ENCODE data around the gene COG7. TPM values are rescaled to one million over a fixed set of nuclear protein-coding genes. Genes with fewer than 3 reads are reported as not detected.

The COG7 gene
- total RNA-seq, 5 donors from 2014 or later (not counting 1 experiment from before 2014, with no cell fraction given): 15.8 to 23.2 (median 22.4) TPM

- Histone ChIP-seq H3K27me3 (replicated peaks in 1 of 2; ENCODE audit: control insufficient read depth in 2 of 2, extremely low read depth in 1 of 2, insufficient read depth in 2 of 2, low read length in 1 of 2) (peaks cover 0 to 12% of the 10 kb centered on the region in 2 experiments), H3K36me3 (ENCODE audit: control insufficient read depth in 2 of 2, extremely low read depth in 1 of 2, insufficient read depth in 1 of 2, low read length in 1 of 2) (no peaks in the 10 kb centered on the region), H3K27ac (ENCODE audit: low read length) (no peak overlapping the region), H3K4me1 (ENCODE audit: control insufficient read depth in 1 of 2, extremely low read depth in 1 of 2, insufficient read depth in 2 of 2, low read length in 2 of 2) (no peaks in the 10 kb centered on the region), H3K9me3 (no peaks in the 10 kb centered on the region), H3K4me3 (ENCODE audit: control insufficient read depth in 1 of 2, extremely low read depth in 1 of 2, low read length in 1 of 2) (no peak overlapping the region)
- H3K4me1 Mint-ChIP-seq: no peaks in the 10 kb centered on the region
- DNase-seq: no peak
- no peaks in the 10 kb centered on the region for H3K36me3 Mint-ChIP-seq
- no peak overlapping the region for H3K4me3 Mint-ChIP-seq
- no peak overlapping the region for H3K27ac Mint-ChIP-seq
- ATAC-seq (replicated peaks in 1 of 4): no peak
- peaks cover 0 to 6% (median 3%) of the 10 kb centered on the region in 3 donors for H3K9me3 Mint-ChIP-seq
- ChIA-PET CTCF (no interaction called here), POLR2A (no interaction called here)
- peaks cover 5 to 12% of the 10 kb centered on the region in 2 donors for H3K27me3 Mint-ChIP-seq
- WGBS (ENCODE audit: insufficient coverage): 51% methylated on average over 14 of the region's 18 CpGs
Measured at GRCh38 chr16:23348579-23349469, 104.2 kb downstream of the COG7 start.

DNA sequence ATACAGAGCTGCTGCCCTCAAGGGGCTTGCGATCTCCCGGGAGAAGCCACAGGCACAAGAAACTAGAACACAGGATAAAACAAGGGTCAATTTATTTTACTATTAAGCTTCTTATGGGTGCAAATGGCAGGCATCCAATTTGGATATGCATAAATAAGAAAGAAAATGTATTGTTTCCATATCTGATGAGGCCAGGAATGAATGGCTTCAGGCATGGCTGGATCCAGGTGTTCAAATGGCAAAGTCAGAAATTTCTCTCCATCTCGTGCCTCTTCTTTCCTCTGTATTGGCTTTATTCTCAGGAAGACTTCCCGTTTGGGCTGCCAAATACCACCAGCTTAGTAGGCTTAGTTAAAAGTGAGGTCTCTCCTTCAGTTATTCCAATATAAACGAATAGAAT lies 107.8 kb downstream of the COG7 start:
- Mint-ChIP-seq H3K27ac (no peak overlapping the region), H3K27me3 (peaks cover 15 to 19% of the 10 kb centered on the region in 2 donors), H3K4me3 (no peak overlapping the region), H3K36me3 (no peaks in the 10 kb centered on the region), H3K9me3 (no peaks in the 10 kb centered on the region), H3K4me1 (no peaks in the 10 kb centered on the region)
- Histone ChIP-seq H3K9me3 (no peaks in the 10 kb centered on the region), H3K27me3 (replicated peaks in 1 of 2; ENCODE audit: control insufficient read depth in 2 of 2, extremely low read depth in 1 of 2, insufficient read depth in 2 of 2, low read length in 1 of 2) (peaks cover 0 to 12% of the 10 kb centered on the region in 2 experiments), H3K4me1 (ENCODE audit: control insufficient read depth in 1 of 2, extremely low read depth in 1 of 2, insufficient read depth in 2 of 2, low read length in 2 of 2) (no peaks in the 10 kb centered on the region), H3K4me3 (ENCODE audit: control insufficient read depth in 1 of 2, extremely low read depth in 1 of 2, low read length in 1 of 2) (no peak overlapping the region), H3K36me3 (ENCODE audit: control insufficient read depth in 2 of 2, extremely low read depth in 1 of 2, insufficient read depth in 1 of 2, low read length in 1 of 2) (no peaks in the 10 kb centered on the region), H3K27ac (ENCODE audit: low read length) (no peak overlapping the region)
- DNase-seq (no peak), ATAC-seq (replicated peaks in 1 of 4) (no peak)
- no CpG with 5 or more reads among the region's 5 CpGs for WGBS (ENCODE audit: insufficient coverage)
- CTCF ChIA-PET: no interaction called here
- POLR2A ChIA-PET: no interaction called here

DNA sequence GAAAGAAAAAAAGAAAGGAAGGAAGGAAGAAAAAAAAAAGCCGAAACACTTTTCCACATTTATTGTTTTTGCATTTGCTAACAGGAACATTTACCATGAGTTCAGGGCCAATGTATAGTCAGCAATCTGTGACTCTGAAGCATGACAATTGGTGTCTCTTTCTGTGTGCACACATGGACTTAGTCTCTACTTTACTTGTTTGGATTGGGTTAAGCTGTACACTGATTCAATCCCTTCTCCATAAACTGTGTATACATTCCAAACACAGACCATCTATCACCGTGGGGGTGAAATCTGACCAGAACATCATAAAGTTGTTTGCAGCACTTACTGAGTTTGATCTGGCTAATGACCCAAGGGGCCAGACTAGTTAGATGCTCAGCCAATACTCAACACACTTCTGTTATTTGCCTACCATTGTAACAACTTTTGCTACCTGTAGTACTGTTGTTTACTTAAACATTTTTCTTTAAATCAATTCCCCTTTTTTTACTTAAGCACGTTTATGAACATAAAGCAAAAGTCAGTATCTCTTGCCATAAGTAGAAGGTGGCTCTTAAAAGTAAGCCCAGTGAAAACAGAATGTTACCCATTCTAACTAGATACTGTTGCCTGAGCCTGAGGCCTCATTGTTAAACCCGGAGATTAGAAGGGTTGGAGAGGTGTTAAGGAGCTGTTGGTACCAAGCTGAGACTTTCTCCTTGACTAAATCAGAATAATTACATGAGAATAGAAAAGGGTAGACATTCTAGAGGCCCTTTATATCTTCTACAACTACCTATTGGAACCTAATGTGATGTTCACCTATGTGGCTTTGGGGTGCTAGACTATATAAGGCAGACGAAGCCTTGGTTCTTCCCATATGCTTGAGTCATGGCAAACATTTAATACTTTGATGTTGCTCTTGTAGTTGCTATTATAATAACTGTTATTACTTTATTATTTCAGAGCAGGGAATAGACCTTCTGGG lies 109.1 kb downstream of the COG7 start:
- peaks cover 0 to 12% of the 10 kb centered on the region in 2 experiments for H3K27me3 ChIP-seq (replicated peaks in 1 of 2; ENCODE audit: control insufficient read depth in 2 of 2, extremely low read depth in 1 of 2, insufficient read depth in 2 of 2, low read length in 1 of 2)
- no peak overlapping the region for H3K27ac ChIP-seq (ENCODE audit: low read length)
- ATAC-seq (replicated peaks in 1 of 4): no peak
- no peaks in the 10 kb centered on the region for H3K36me3 ChIP-seq (ENCODE audit: control insufficient read depth in 2 of 2, extremely low read depth in 1 of 2, insufficient read depth in 1 of 2, low read length in 1 of 2)
- WGBS (ENCODE audit: insufficient coverage): 100% methylated on average over 1 of the region's 5 CpGs
- no peak for DNase-seq
- Mint-ChIP-seq H3K4me1 (no peaks in the 10 kb centered on the region), H3K9me3 (no peaks in the 10 kb centered on the region), H3K4me3 (no peak overlapping the region), H3K36me3 (no peaks in the 10 kb centered on the region), H3K27me3 (peaks cover 11 to 22% of the 10 kb centered on the region in 2 donors), H3K27ac (no peak overlapping the region)
- H3K4me3 ChIP-seq (ENCODE audit: control insufficient read depth in 1 of 2, extremely low read depth in 1 of 2, low read length in 1 of 2): no peak overlapping the region
- POLR2A ChIA-PET: no interaction called here
- CTCF ChIA-PET: no interaction called here
- H3K9me3 ChIP-seq: no peaks in the 10 kb centered on the region
- no peaks in the 10 kb centered on the region for H3K4me1 ChIP-seq (ENCODE audit: control insufficient read depth in 1 of 2, extremely low read depth in 1 of 2, insufficient read depth in 2 of 2, low read length in 2 of 2)

DNA sequence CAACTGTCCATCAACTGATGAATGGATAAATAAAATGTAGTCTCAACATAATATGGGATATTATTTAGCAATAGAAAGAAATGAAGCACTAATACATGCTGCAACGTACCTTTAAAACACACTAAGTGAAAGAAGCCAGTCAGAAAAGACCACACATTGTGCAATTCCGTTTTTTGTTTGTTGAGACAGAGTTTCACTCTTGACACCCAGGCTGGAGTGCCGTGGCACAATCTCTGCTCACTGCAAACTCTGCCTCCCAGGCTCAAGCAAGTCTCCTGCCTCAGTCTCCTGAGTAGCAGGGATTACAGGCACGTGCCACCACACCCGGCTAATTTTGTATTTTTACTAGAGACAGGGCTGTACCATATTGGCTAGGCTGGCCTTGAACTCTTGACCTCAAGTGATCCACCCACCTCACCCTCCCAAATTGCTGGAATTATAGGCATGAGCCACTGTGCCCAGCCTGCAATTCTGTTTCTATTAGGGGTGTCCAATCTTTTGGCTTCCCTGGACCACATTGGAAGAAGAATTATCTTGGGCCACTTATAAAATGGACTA lies 110.8 kb downstream of the COG7 start:
- Histone ChIP-seq H3K27me3 (replicated peaks in 1 of 2; ENCODE audit: control insufficient read depth in 2 of 2, extremely low read depth in 1 of 2, insufficient read depth in 2 of 2, low read length in 1 of 2) (peaks cover 0 to 6% of the 10 kb centered on the region in 2 experiments), H3K4me3 (ENCODE audit: control insufficient read depth in 1 of 2, extremely low read depth in 1 of 2, low read length in 1 of 2) (no peak overlapping the region), H3K27ac (ENCODE audit: low read length) (no peak overlapping the region), H3K36me3 (ENCODE audit: control insufficient read depth in 2 of 2, extremely low read depth in 1 of 2, insufficient read depth in 1 of 2, low read length in 1 of 2) (no peaks in the 10 kb centered on the region), H3K4me1 (ENCODE audit: control insufficient read depth in 1 of 2, extremely low read depth in 1 of 2, insufficient read depth in 2 of 2, low read length in 2 of 2) (no peaks in the 10 kb centered on the region), H3K9me3 (no peaks in the 10 kb centered on the region)
- WGBS (ENCODE audit: insufficient coverage): 57% methylated on average over 2 of the region's 5 CpGs
- Mint-ChIP-seq H3K36me3 (no peaks in the 10 kb centered on the region), H3K27ac (no peak overlapping the region), H3K4me3 (no peak overlapping the region), H3K9me3 (no peaks in the 10 kb centered on the region), H3K27me3 (peaks cover 8 to 19% of the 10 kb centered on the region in 2 donors), H3K4me1 (no peaks in the 10 kb centered on the region)
- POLR2A ChIA-PET: no interaction called here
- CTCF ChIA-PET: no interaction called here
- DNase-seq: no peak
- ATAC-seq (replicated peaks in 1 of 4): no peak

DNA sequence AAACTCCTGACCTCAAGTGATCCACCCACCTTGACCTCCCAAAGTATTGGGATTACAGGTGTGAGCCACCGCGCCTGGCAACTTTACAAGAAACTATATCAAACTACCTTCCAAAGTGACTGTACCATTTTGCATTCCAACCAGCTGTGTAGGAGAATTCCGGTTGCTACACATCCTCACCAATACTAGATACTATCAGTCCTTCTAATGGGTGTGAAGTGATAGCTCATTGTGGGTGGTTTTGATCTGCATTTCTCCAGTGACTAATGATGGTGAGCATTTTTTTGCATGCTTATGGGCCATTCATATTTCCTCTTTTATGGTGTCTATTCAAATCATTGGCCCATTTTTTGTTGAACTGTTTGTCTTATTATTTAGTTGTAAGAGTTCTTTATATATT lies 113.2 kb downstream of the COG7 start:
- peaks cover 12 to 27% of the 10 kb centered on the region in 2 donors for H3K27me3 Mint-ChIP-seq
- H3K4me3 Mint-ChIP-seq: no peak overlapping the region
- H3K36me3 Mint-ChIP-seq: no peaks in the 10 kb centered on the region
- ATAC-seq (replicated peaks in 1 of 4) (no peak), DNase-seq (no peak)
- H3K27ac Mint-ChIP-seq: no peak overlapping the region
- no peaks in the 10 kb centered on the region for H3K4me1 Mint-ChIP-seq
- Histone ChIP-seq H3K4me3 (ENCODE audit: control insufficient read depth in 1 of 2, extremely low read depth in 1 of 2, low read length in 1 of 2) (no peak overlapping the region), H3K27me3 (replicated peaks in 1 of 2; ENCODE audit: control insufficient read depth in 2 of 2, extremely low read depth in 1 of 2, insufficient read depth in 2 of 2, low read length in 1 of 2) (peaks cover 0 to 4% of the 10 kb centered on the region in 2 experiments), H3K27ac (ENCODE audit: low read length) (no peak overlapping the region), H3K9me3 (no peaks in the 10 kb centered on the region), H3K4me1 (ENCODE audit: control insufficient read depth in 1 of 2, extremely low read depth in 1 of 2, insufficient read depth in 2 of 2, low read length in 2 of 2) (no peaks in the 10 kb centered on the region), H3K36me3 (ENCODE audit: control insufficient read depth in 2 of 2, extremely low read depth in 1 of 2, insufficient read depth in 1 of 2, low read length in 1 of 2) (no peaks in the 10 kb centered on the region)
- POLR2A ChIA-PET: no interaction called here
- no CpG with 5 or more reads among the region's 3 CpGs for WGBS (ENCODE audit: insufficient coverage)
- no peaks in the 10 kb centered on the region for H3K9me3 Mint-ChIP-seq
- CTCF ChIA-PET: no interaction called here

All from T-cell (primary cell).